GM12878 (cell line): ENCODE data around the gene SREK1.

Experiments
- ESRRA ChIP-seq: IDR thresholded peaks from 2 replicates; pipeline ENCODE4 v1.6.1; 2012; ENCODE audit warnings: mild to moderate bottlenecking, low read length, improper control_type of control experiment
- KAT2A ChIP-seq: conservative IDR thresholded peaks from 2 replicates; pipeline ENCODE4 v1.6.1; 2011; ENCODE audit warnings: low read depth, low read length; ENCODE audit not compliant: control insufficient read depth

DNA sequence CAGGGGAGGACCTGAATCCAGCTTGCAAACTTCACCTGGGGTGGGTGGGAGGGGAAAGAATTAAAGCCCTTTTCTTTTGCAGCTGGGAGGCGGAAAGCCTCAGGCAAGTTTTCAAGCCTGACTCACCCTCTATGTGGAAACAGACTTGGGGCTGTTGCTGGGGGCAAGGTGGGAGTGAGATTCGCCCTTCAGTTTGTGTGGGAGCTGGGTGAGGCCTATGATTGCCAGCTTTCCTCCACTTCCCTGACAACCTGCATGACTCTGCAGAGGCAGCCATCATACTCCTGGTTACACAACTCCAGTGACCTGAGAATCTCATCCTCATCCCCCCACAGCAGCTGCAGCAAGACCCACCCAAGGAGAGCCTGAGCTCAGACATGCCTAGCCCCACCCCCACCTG lies 43.2 kb upstream of the SREK1 start:
- no peak for TF ChIP-seq ESRRA
- TF ChIP-seq KAT2A: no peak
